Measurements from ENCODE around the gene RSPH3.

DNA sequence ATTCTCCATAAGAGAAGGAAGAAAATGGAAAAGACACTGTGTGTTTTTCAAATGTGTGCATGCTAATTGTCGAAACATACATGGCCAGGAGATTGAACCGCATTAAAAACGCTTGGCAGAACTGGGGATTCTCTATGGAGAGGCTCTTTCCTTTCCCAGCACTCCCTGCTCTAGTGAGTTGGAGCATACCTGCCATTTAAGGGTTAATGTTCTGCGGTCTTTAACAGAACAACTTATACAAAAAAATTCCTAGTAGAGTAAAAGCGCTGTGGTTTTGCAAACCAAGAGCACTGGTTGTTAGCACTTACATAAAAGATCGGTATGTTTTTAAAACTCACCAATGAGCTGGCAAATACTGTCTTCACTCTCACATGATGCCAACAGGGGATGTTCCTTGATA is 43.2 kb upstream of the RSPH3 start:
- TF ChIP-seq, protein P1, sequence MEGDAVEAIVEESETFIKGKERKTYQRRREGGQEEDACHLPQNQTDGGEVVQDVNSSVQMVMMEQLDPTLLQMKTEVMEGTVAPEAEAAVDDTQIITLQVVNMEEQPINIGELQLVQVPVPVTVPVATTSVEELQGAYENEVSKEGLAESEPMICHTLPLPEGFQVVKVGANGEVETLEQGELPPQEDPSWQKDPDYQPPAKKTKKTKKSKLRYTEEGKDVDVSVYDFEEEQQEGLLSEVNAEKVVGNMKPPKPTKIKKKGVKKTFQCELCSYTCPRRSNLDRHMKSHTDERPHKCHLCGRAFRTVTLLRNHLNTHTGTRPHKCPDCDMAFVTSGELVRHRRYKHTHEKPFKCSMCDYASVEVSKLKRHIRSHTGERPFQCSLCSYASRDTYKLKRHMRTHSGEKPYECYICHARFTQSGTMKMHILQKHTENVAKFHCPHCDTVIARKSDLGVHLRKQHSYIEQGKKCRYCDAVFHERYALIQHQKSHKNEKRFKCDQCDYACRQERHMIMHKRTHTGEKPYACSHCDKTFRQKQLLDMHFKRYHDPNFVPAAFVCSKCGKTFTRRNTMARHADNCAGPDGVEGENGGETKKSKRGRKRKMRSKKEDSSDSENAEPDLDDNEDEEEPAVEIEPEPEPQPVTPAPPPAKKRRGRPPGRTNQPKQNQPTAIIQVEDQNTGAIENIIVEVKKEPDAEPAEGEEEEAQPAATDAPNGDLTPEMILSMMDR (IDR thresholded peaks at IDR 0.05), result no peak
- TF ChIP-seq POLR2A (IDR thresholded peaks at IDR 0.05), result no peak
